Measurements from ENCODE around the gene FKRP. TPM values are rescaled to one million over a fixed set of nuclear protein-coding genes. Genes with fewer than 3 reads are reported as not detected.

The FKRP gene
- total and polyA plus RNA-seq, 2 of the 13 experiments (the other 11 are each of a cell fraction or from before 2014, with no cell fraction given) = 7.3 to 9.8 TPM

DNA sequence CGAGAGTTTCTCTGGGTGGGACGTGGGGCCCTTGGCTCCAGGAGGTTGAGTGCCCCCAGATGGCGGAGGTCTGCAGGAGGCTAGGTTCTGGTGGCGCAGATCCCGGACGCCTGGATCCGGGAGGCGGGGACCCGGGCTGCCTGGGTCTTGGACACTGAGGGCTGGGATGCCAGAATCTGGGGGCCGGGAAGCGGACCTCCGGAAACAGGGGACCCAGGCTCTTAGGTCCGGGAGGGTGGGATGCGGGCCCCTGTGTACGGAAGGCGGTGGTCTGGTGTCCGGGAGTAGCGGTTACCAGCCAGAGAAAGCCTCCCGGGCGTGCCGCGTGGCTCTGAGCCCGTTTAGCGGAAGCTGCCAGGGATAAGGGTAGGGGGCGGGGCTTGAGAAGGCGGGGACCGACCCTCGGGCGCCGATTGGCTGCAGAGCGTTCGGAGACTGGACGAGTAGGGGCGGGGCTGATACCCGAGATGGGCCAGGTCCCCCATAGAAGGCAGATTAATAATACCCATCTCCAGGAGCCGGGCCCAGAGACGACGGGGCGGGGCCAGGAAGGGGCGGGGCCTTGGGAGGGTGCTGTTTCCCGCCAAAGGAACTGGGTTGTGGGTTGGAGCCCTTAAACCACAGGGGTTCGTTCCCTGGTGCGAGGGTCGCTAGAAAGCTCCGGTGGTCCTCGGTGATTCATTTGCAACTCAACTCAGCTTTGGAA, 42.6 kb downstream of the FKRP start, which contains the start of gene SLC1A5 (continued):
- TF ChIP-seq ZNF383 (CRISPR knock-in tag; IDR thresholded peaks at IDR 0.05; ENCODE audit: borderline replicate concordance) (no peak), THAP11 (CRISPR knock-in tag; IDR thresholded peaks at IDR 0.05) (peak; percentile 77), SMC3 (IDR thresholded peaks at IDR 0.05; ENCODE audit: low read length) (no peak; the same call in 1 of the 2 replicates), ZNF232 (CRISPR knock-in tag; IDR thresholded peaks at IDR 0.05; ENCODE audit: borderline replicate concordance) (no peak), ZNF34 (CRISPR knock-in tag; IDR thresholded peaks at IDR 0.05; ENCODE audit: borderline replicate concordance) (no peak), FOXM1 (CRISPR knock-in tag; IDR thresholded peaks at IDR 0.05) (no peak), ZNF263 (CRISPR knock-in tag; IDR thresholded peaks at IDR 0.05) (no peak), KDM5A (IDR thresholded peaks at IDR 0.05; ENCODE audit: borderline replicate concordance, low read length) (0 out of 2 replicates have a peak, but pooled peaks have one; percentile 41), NR2F6 (IDR thresholded peaks at IDR 0.05) (no peak), NR2F6 (CRISPR knock-in tag; IDR thresholded peaks at IDR 0.05) (peak; percentile 19; the same call in 1 of the 2 replicates), NFATC3 (CRISPR knock-in tag; IDR thresholded peaks at IDR 0.05) (0 out of 2 replicates have a peak, but pooled peaks have one; percentile 29), ZNF431 (CRISPR knock-in tag; IDR thresholded peaks at IDR 0.05; ENCODE audit: borderline replicate concordance, low read depth) (peak; percentile 63; the same call in 1 of the 2 replicates), PCBP1 (IDR thresholded peaks at IDR 0.05; ENCODE audit: borderline replicate concordance, low read depth, low read length) (0 out of 2 replicates have a peak, but pooled peaks have one; percentile 51), ZNF274 (CRISPR knock-in tag; IDR thresholded peaks at IDR 0.05) (peak; percentile 66; the same call in 1 of the 2 replicates), MIER3 (CRISPR knock-in tag; IDR thresholded peaks at IDR 0.05; ENCODE audit: borderline replicate concordance) (peak; percentile 74; the same call in 1 of the 2 replicates), ZNF230 (CRISPR knock-in tag; IDR thresholded peaks at IDR 0.05) (peak; percentile 80; the same call in 1 of the 2 replicates), MEIS1 (CRISPR knock-in tag; IDR thresholded peaks at IDR 0.05; ENCODE audit: borderline replicate concordance) (no peak), ZNF720 (CRISPR knock-in tag; IDR thresholded peaks at IDR 0.05) (no peak), ZC3H13 (CRISPR knock-in tag; IDR thresholded peaks at IDR 0.05) (peak; percentile 71; the same call in 1 of the 2 replicates), SP5 (CRISPR knock-in tag; IDR thresholded peaks at IDR 0.05; ENCODE audit: borderline replicate concordance, low read depth) (peak; percentile 40; the same call in 1 of the 2 replicates), ZNF549 (CRISPR knock-in tag; IDR thresholded peaks at IDR 0.05) (no peak), ISX (CRISPR knock-in tag; conservative IDR thresholded peaks at IDR 0.05) (no peak)
- TF ChIP-seq, protein P1, sequence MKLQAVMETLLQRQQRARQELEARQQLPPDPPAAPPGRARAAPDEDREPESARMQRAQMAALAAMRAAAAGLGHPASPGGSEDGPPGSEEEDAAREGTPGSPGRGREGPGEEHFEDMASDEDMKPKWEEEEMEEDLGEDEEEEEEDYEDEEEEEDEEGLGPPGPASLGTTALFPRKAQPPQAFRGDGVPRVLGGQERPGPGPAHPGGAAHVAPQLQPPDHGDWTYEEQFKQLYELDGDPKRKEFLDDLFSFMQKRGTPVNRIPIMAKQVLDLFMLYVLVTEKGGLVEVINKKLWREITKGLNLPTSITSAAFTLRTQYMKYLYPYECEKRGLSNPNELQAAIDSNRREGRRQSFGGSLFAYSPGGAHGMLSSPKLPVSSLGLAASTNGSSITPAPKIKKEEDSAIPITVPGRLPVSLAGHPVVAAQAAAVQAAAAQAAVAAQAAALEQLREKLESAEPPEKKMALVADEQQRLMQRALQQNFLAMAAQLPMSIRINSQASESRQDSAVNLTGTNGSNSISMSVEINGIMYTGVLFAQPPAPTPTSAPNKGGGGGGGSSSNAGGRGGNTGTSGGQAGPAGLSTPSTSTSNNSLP (IDR thresholded peaks at IDR 0.05; ENCODE audit: low read depth, low read length) = 0 out of 2 replicates have a peak, but pooled peaks have one; percentile 16
- TF ChIP-seq, protein P2, sequence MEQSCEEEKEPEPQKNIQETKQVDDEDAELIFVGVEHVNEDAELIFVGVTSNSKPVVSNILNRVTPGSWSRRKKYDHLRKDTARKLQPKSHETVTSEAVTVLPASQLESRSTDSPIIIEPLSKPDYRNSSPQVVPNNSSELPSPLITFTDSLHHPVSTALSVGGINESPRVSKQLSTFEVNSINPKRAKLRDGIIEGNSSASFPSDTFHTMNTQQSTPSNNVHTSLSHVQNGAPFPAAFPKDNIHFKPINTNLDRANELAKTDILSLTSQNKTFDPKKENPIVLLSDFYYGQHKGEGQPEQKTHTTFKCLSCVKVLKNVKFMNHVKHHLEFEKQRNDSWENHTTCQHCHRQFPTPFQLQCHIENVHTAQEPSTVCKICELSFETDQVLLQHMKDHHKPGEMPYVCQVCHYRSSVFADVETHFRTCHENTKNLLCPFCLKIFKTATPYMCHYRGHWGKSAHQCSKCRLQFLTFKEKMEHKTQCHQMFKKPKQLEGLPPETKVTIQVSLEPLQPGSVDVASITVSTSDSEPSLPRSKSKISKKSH (CRISPR knock-in tag; IDR thresholded peaks at IDR 0.05; ENCODE audit: borderline replicate concordance) = no peak
- TF ChIP-seq, protein P3, sequence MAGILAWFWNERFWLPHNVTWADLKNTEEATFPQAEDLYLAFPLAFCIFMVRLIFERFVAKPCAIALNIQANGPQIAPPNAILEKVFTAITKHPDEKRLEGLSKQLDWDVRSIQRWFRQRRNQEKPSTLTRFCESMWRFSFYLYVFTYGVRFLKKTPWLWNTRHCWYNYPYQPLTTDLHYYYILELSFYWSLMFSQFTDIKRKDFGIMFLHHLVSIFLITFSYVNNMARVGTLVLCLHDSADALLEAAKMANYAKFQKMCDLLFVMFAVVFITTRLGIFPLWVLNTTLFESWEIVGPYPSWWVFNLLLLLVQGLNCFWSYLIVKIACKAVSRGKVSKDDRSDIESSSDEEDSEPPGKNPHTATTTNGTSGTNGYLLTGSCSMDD (CRISPR knock-in tag; IDR thresholded peaks at IDR 0.05) = no peak
- TF ChIP-seq, protein P4, sequence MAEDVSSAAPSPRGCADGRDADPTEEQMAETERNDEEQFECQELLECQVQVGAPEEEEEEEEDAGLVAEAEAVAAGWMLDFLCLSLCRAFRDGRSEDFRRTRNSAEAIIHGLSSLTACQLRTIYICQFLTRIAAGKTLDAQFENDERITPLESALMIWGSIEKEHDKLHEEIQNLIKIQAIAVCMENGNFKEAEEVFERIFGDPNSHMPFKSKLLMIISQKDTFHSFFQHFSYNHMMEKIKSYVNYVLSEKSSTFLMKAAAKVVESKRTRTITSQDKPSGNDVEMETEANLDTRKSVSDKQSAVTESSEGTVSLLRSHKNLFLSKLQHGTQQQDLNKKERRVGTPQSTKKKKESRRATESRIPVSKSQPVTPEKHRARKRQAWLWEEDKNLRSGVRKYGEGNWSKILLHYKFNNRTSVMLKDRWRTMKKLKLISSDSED (CRISPR knock-in tag; IDR thresholded peaks at IDR 0.05) = no peak
